Heart right ventricle (tissue), 16 donors: ENCODE measurements around the gene SURF2. TPM values are rescaled to one million over a fixed set of nuclear protein-coding genes. Genes with fewer than 3 reads are reported as not detected.

Experiments used
- ATAC-seq, 8 donors: fragments of 200-7000 bp; cut with Tn5 transposase; one replicate each; pipeline ENCODE4 v1.9.1; 2020; ENCODE audit warnings: mild to moderate bottlenecking in 8 of 8, moderate library complexity in 8 of 8, moderate number of reproducible peaks in 1 of 8
- DNase-seq, 2 donors: peaks; one replicate each; pipeline ENCODE4 v3.0.0-alpha.2; 2020
- H3K27ac ChIP-seq, 10 donors: fragments of 200-600 bp; sonication (generic) in 2 of 10; one replicate each; pipeline versions ENCODE4 v1.5.0 to v1.8.0; 2020 to 2022; ENCODE audit warnings: mild to moderate bottlenecking in 3 of 10
- H3K27me3 ChIP-seq, 7 donors: fragments of 200-600 bp; one replicate each; pipeline ENCODE4 v1.8.0; 2021 to 2022; ENCODE audit warnings: mild to moderate bottlenecking in 2 of 7
- H3K36me3 ChIP-seq, 9 donors: fragments of 200-600 bp; sonication (generic) in 1 of 9; one replicate each; pipeline versions ENCODE4 v1.5.0 to v1.8.0; 2020 to 2022; ENCODE audit warnings: mild to moderate bottlenecking in 2 of 9
- H3K4me1 ChIP-seq, 9 donors: fragments of 200-600 bp; sonication (generic) in 1 of 9; one replicate each; pipeline versions ENCODE4 v1.5.0 to v1.8.0; 2020 to 2022; ENCODE audit warnings: mild to moderate bottlenecking in 4 of 9
- H3K4me3 ChIP-seq, 10 donors: fragments of 200-600 bp; sonication (generic) in 2 of 10; one replicate each; pipeline versions ENCODE4 v1.5.0 to v1.8.0; 2020 to 2022; ENCODE audit warnings: mild to moderate bottlenecking in 7 of 10, moderate library complexity in 2 of 10
- H3K9me3 ChIP-seq, 11 donors: fragments of 200-600 bp in 10 of 11; sonication (generic) in 2 of 11; one replicate each; pipeline versions ENCODE4 v1.5.0 to v1.8.0; 2013 to 2022; ENCODE audit warnings: mild to moderate bottlenecking in 2 of 11, control low read depth in 1 of 11, moderate library complexity in 1 of 11
- CTCF ChIP-seq, 9 donors: fragments of 200-600 bp; sonication (generic) in 2 of 9; IDR thresholded peaks; one replicate each; pipeline versions ENCODE4 v1.5.0 to v1.8.0; 2021 to 2022; ENCODE audit warnings: antibody characterized with exemption in 9 of 9, mild to moderate bottlenecking in 5 of 9, moderate library complexity in 1 of 9
- WGBS, 2 donors: extraction: QIAGEN DNeasy Blood & Tissue Kit; methylation state at CpG; one replicate each; pipeline ENCODE4 v1.1.7; 2013; ENCODE audit warnings: inconsistent platforms in 1 of 2; 5-methylcytosine and 5-hydroxymethylcytosine counted together
- intact Hi-C, 10 donors: fragments of 100-400 bp; cut with DNase I; formaldehyde crosslinking; loops; one replicate each; pipeline versions ENCODE4 v1.11.1 to v1.14.2; 2022
- polyA plus RNA-seq, 2 donors: library from polyadenylated mRNA; stranded (reverse); fragments of 200-250 nt; gene quantifications; one replicate each; pipeline ENCODE4 v1.2.3, GENCODE V29; 2013
- total RNA-seq, 10 donors: library from RNA; stranded (reverse); fragmentation: NEBNext Ultra II Directional in 3 of 10; extraction: Animal tissue kit (Norgen Biotek cat#: 25700) in 3 of 10; gene quantifications; one replicate each; pipeline versions ENCODE4 v1.2.1 to v1.2.4, GENCODE V29; 2021 to 2023
- donor health status: Arrhythmogenic right ventricular cardiomyopathy.
- donor health status: ischemic (EF 13 %, LVEDD 7.1; RV severe dilation, severe dysfunction).
- donor health status: healthy with polysubstance abuse.
- donor health status: DM: no; HTN: yes; CAD: no.
- donor health status: DM: no; HTN: no; CAD: no.
- donor health status: ischemic (EF 25% LVEDD 6.9; RV normal size, moderate dysfunction).
- donor health status: ischemic (EF 25% LVEDD 5.7; RV mildly dilated, moderate dysfunction).
- donor health status: healthy.
- donor health status: DM: yes; HTN: yes; CAD: no.
- donor health status: Ischemic cardiomyopathy.
- donor health status: ischemic (EF 35%, LVEDD 5.7; RV mildly dilated, moderate dysfunction).
- donor health status: nonischemic (EF 11% LVEDD 7.7; RV severe dilation, severe dysfunction).
- donor health status: DM: yes; HTN: yes; CAD: no.
- donor health status: PGD.
- donor health status: ischemic (EF 29% LVEDD 5.4; RV normal size, mild dysfunction).
- donor health status: nonischemic (EF 23%, LVEDD 6.1; RV moderate dilation, normal function).

Gene SURF2
- total and polyA plus RNA-seq, 12 donors = 9.7 to 44.8 (median 14.2) TPM

DNA sequence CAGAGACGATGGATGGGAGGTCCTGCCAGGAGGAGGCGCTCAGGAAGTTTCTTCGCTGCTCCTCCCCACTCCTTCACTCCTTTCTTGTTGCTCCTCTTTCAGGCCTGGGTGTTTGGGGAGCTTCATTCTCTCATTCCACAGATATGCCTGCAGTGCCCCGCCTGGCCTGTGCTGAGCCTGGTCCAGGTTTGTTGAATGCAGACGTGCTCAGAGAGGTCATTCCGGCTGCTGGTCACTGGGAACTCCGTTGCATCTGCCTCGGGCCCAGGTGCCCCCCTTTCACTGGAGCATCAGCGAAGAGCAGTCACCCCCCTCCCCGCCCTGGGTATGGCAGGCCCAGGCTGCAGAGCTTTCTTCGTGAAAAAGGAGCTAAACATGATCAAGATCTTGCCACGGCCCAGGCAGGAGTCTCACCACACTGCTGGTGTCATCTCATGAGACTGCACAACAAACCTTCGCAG, 35.9 kb upstream of the SURF2 start:
- Histone ChIP-seq H3K27me3 (peaks cover 0 to 10% (median 0%) of the 10 kb centered on the region in 7 donors), H3K9me3 (no peaks in the 10 kb centered on the region), H3K27ac (no peak overlapping the region), H3K36me3 (no peaks in the 10 kb centered on the region), H3K4me1 (no peaks in the 10 kb centered on the region), H3K4me3 (no peak overlapping the region)
- 77 to 80% methylated on average over 13 of the region's 13 CpGs for WGBS, 2 donors
- no peak for ATAC-seq
- intact Hi-C loops = loop anchor here in 1 of 10 donors (5.0 kb wide), 1 partner anchor 133 kb away; no protein-coding TSS in a partner anchor
- no peak for TF ChIP-seq CTCF (IDR thresholded peaks at IDR 0.05)
- no peak for DNase-seq

GRCh38 chr9:133321411-133321935, 34.9 kb upstream of the SURF2 start:
- no peaks in the 10 kb centered on the region for H3K9me3 ChIP-seq
- H3K27ac ChIP-seq = no peak overlapping the region
- no peaks in the 10 kb centered on the region for H3K36me3 ChIP-seq
- intact Hi-C loops = loop anchor here in 1 of 10 donors (5.0 kb wide), 1 partner anchor 134 kb away; no protein-coding TSS in a partner anchor
- ATAC-seq = no peak
- H3K4me3 ChIP-seq = no peak overlapping the region
- no peak for DNase-seq
- TF ChIP-seq CTCF (IDR thresholded peaks at IDR 0.05) = no peak
- no peaks in the 10 kb centered on the region for H3K4me1 ChIP-seq
- peaks cover 0 to 10% (median 0%) of the 10 kb centered on the region in 7 donors for H3K27me3 ChIP-seq
- WGBS, 2 donors = 58 to 65% methylated on average over 13 of the region's 13 CpGs

GRCh38 chr9:133322701-133323100, 33.6 kb upstream of the SURF2 start:
- Histone ChIP-seq H3K36me3 (no peaks in the 10 kb centered on the region), H3K27ac (no peak overlapping the region), H3K4me3 (no peak overlapping the region), H3K9me3 (no peaks in the 10 kb centered on the region), H3K27me3 (peaks cover 0 to 10% (median 0%) of the 10 kb centered on the region in 7 donors), H3K4me1 (no peaks in the 10 kb centered on the region)
- WGBS, 2 donors = 83 to 84% methylated on average over 14 of the region's 14 CpGs
- ATAC-seq = no peak
- intact Hi-C loops = loop anchor here in 1 of 10 donors (5.0 kb wide), 1 partner anchor 135 kb away; no protein-coding TSS in a partner anchor
- DNase-seq = no peak
- TF ChIP-seq CTCF (IDR thresholded peaks at IDR 0.05) = no peak

- no peaks in the 10 kb centered on the region for H3K36me3 ChIP-seq
- intact Hi-C loops = loop anchor here in 1 of 10 donors (5.0 kb wide), 1 partner anchor 136 kb away; no protein-coding TSS in a partner anchor
- peaks cover 0 to 10% (median 0%) of the 10 kb centered on the region in 7 donors for H3K27me3 ChIP-seq
- ATAC-seq = no peak
- WGBS, 2 donors = 86% methylated on average over 10 of the region's 10 CpGs
- no peak for TF ChIP-seq CTCF (IDR thresholded peaks at IDR 0.05)
- H3K9me3 ChIP-seq = no peaks in the 10 kb centered on the region
- no peak overlapping the region for H3K27ac ChIP-seq
- DNase-seq = no peak
- H3K4me3 ChIP-seq = no peak overlapping the region
- H3K4me1 ChIP-seq = no peaks in the 10 kb centered on the region
Observed at GRCh38 chr9:133323211-133323610, 33.1 kb upstream of the SURF2 start.
